Measurements from ENCODE around the gene CLASP1. TPM values are rescaled to one million over a fixed set of nuclear protein-coding genes. Genes with fewer than 3 reads are reported as not detected.
"Not testable (repeated sequence)": the region's sequence is repeated elsewhere in the genome, so short reads cannot be mapped to it uniquely, and the experiment has no call there.

The CLASP1 gene
- total RNA-seq, 1 experiment from 2014 or later = 28.2 TPM

GRCh38 chr2:121483021-121483420, 166.2 kb downstream of the CLASP1 start:
- H3K27ac ChIP-seq = peak overlapping the region; percentile 19
- no peak overlapping the region for H3K4me3 ChIP-seq
- peaks cover 78% of the 10 kb centered on the region for H3K4me1 ChIP-seq (replicated peaks)
- peaks cover 11% of the 10 kb centered on the region for H3K36me3 ChIP-seq
- no peaks in the 10 kb centered on the region for H3K9me3 ChIP-seq (replicated peaks)
- peak; percentile 56 to 65 for DNase-seq (ENCODE audit: low read depth in 1 of 2, low spot score in 2 of 2)
- H3K27me3 ChIP-seq (replicated peaks) = no peaks in the 10 kb centered on the region

GRCh38 chr2:121480826-121481225, 168.4 kb downstream of the CLASP1 start:
- H3K4me3 ChIP-seq = no peak overlapping the region
- H3K4me1 ChIP-seq (replicated peaks) = peaks cover 88% of the 10 kb centered on the region
- H3K27ac ChIP-seq = no peak overlapping the region
- no peaks in the 10 kb centered on the region for H3K9me3 ChIP-seq (replicated peaks)
- DNase-seq (ENCODE audit: low read depth in 1 of 2, low spot score in 2 of 2) = peak; percentile 63 to 75
- no peaks in the 10 kb centered on the region for H3K27me3 ChIP-seq (replicated peaks)
- H3K36me3 ChIP-seq = peaks cover 8% of the 10 kb centered on the region

GRCh38 chr2:121479882-121480522, 169.3 kb downstream of the CLASP1 start:
- DNase-seq (ENCODE audit: low read depth in 1 of 2, low spot score in 2 of 2) = peak in 1 of 2 experiments; percentile 37
- H3K4me1 ChIP-seq (replicated peaks) = peaks cover 85% of the 10 kb centered on the region

GRCh38 chr2:121478996-121479745, 170.1 kb downstream of the CLASP1 start:
- peak overlapping the region; percentile 26 for H3K27ac ChIP-seq
- peaks cover 82% of the 10 kb centered on the region for H3K4me1 ChIP-seq (replicated peaks)
- no peak overlapping the region for H3K4me3 ChIP-seq
- H3K36me3 ChIP-seq = peaks cover 8% of the 10 kb centered on the region
- H3K9me3 ChIP-seq (replicated peaks) = no peaks in the 10 kb centered on the region
- peak in 1 of 2 experiments; percentile 62 for DNase-seq (ENCODE audit: low read depth in 1 of 2, low spot score in 2 of 2)
- no peaks in the 10 kb centered on the region for H3K27me3 ChIP-seq (replicated peaks)

More at GRCh38 chr2:121479882-121480522, 169.3 kb downstream of the CLASP1 start:
- no peaks in the 10 kb centered on the region for H3K27me3 ChIP-seq (replicated peaks)
- H3K27ac ChIP-seq = peak overlapping the region; percentile 26
- H3K36me3 ChIP-seq = peaks cover 8% of the 10 kb centered on the region
- no peaks in the 10 kb centered on the region for H3K9me3 ChIP-seq (replicated peaks)
- no peak overlapping the region for H3K4me3 ChIP-seq

GRCh38 chr2:121478358-121478995, 170.8 kb downstream of the CLASP1 start:
- DNase-seq (ENCODE audit: low read depth in 1 of 2, low spot score in 2 of 2); H3K36me3 ChIP-seq; H3K4me3 ChIP-seq; H3K9me3 ChIP-seq (replicated peaks); H3K27me3 ChIP-seq (replicated peaks); H3K27ac ChIP-seq: not testable (repeated sequence)
- peaks cover 82% of the 10 kb centered on the region for H3K4me1 ChIP-seq (replicated peaks)

- no peak overlapping the region for H3K27ac ChIP-seq
These were observed 172.6 kb downstream of the CLASP1 start for GRCh38 chr2:121476684-121477083.

GRCh38 chr2:121475811-121476571, 173.3 kb downstream of the CLASP1 start:
- Histone ChIP-seq H3K4me1 (replicated peaks) (peaks cover 86% of the 10 kb centered on the region), H3K27ac (no peak overlapping the region), H3K27me3 (replicated peaks) (no peaks in the 10 kb centered on the region), H3K9me3 (replicated peaks) (no peaks in the 10 kb centered on the region), H3K36me3 (no peaks in the 10 kb centered on the region), H3K4me3 (no peak overlapping the region)
- DNase-seq (ENCODE audit: low read depth in 1 of 2, low spot score in 2 of 2) = no peak

More at GRCh38 chr2:121476684-121477083, 172.6 kb downstream of the CLASP1 start:
- Histone ChIP-seq H3K4me3 (no peak overlapping the region), H3K4me1 (replicated peaks) (peaks cover 86% of the 10 kb centered on the region), H3K27me3 (replicated peaks) (no peaks in the 10 kb centered on the region), H3K9me3 (replicated peaks) (no peaks in the 10 kb centered on the region), H3K36me3 (no peaks in the 10 kb centered on the region)
- peak in 1 of 2 experiments; percentile 11 for DNase-seq (ENCODE audit: low read depth in 1 of 2, low spot score in 2 of 2)

GRCh38 chr2:121473512-121473911, 175.8 kb downstream of the CLASP1 start:
- no peak overlapping the region for H3K4me3 ChIP-seq
- peaks cover 18% of the 10 kb centered on the region; the same call in 1 of the 2 replicates for H3K36me3 ChIP-seq
- peaks cover 72% of the 10 kb centered on the region for H3K4me1 ChIP-seq (replicated peaks)
- DNase-seq (ENCODE audit: low read depth in 1 of 2, low spot score in 2 of 2) = peak in 1 of 2 experiments; percentile 48
- H3K27me3 ChIP-seq (replicated peaks) = no peaks in the 10 kb centered on the region
- H3K27ac ChIP-seq = peak overlapping the region; percentile 97
- H3K9me3 ChIP-seq (replicated peaks) = no peaks in the 10 kb centered on the region

GRCh38 chr2:121472470-121472993, 176.7 kb downstream of the CLASP1 start:
- Histone ChIP-seq H3K4me1 (replicated peaks) (peaks cover 63% of the 10 kb centered on the region), H3K9me3 (replicated peaks) (no peaks in the 10 kb centered on the region), H3K4me3 (no peak overlapping the region), H3K36me3 (peaks cover 28% of the 10 kb centered on the region), H3K27me3 (replicated peaks) (no peaks in the 10 kb centered on the region), H3K27ac (peak overlapping the region; percentile 97)
- DNase-seq (ENCODE audit: low read depth in 1 of 2, low spot score in 2 of 2) = peak in 1 of 2 experiments; percentile 47

- Histone ChIP-seq H3K4me1 (replicated peaks) (peaks cover 58% of the 10 kb centered on the region), H3K36me3 (peaks cover 35% of the 10 kb centered on the region), H3K27me3 (replicated peaks) (no peaks in the 10 kb centered on the region), H3K4me3 (no peak overlapping the region), H3K27ac (peak overlapping the region; percentile 97), H3K9me3 (replicated peaks) (no peaks in the 10 kb centered on the region)
- peak in 1 of 2 experiments; percentile 88 for DNase-seq (ENCODE audit: low read depth in 1 of 2, low spot score in 2 of 2)
These were observed 177.5 kb downstream of the CLASP1 start for GRCh38 chr2:121471532-121472469.

GRCh38 chr2:121470917-121471316, 178.3 kb downstream of the CLASP1 start:
- DNase-seq (ENCODE audit: low read depth in 1 of 2, low spot score in 2 of 2) = no peak
- Histone ChIP-seq H3K4me3 (no peak overlapping the region), H3K27ac (peak overlapping the region; percentile 97), H3K4me1 (replicated peaks) (peaks cover 49% of the 10 kb centered on the region), H3K27me3 (replicated peaks) (no peaks in the 10 kb centered on the region), H3K36me3 (peaks cover 39% of the 10 kb centered on the region), H3K9me3 (replicated peaks) (no peaks in the 10 kb centered on the region)

- DNase-seq (ENCODE audit: low read depth in 1 of 2, low spot score in 2 of 2) = no peak
- H3K9me3 ChIP-seq (replicated peaks) = no peaks in the 10 kb centered on the region
- no peaks in the 10 kb centered on the region for H3K27me3 ChIP-seq (replicated peaks)
- H3K4me1 ChIP-seq (replicated peaks) = peaks cover 40% of the 10 kb centered on the region
- H3K27ac ChIP-seq = no peak overlapping the region
- peaks cover 39% of the 10 kb centered on the region for H3K36me3 ChIP-seq
- no peak overlapping the region for H3K4me3 ChIP-seq
These were observed 179.9 kb downstream of the CLASP1 start for GRCh38 chr2:121469356-121469755.

All from SJSA1 (cell line).